HG03378 (cell line): Measurements from ENCODE around the gene CPTP.
A peak's percentile ranks its signal among the peaks of the same experiment; 100 is the strongest.

Source experiments
- ATAC-seq: cut with Tn5 transposase; IDR thresholded peaks from one replicate; pipeline ENCODE4 v1.9.1; 2021; ENCODE audit warnings: mild to moderate bottlenecking, moderate library complexity; ENCODE audit not compliant: unreplicated experiment

Gene CPTP

GRCh38 chr1:1317420-1317819, 7.2 kb upstream of the CPTP start:
- ATAC-seq: no peak

DNA sequence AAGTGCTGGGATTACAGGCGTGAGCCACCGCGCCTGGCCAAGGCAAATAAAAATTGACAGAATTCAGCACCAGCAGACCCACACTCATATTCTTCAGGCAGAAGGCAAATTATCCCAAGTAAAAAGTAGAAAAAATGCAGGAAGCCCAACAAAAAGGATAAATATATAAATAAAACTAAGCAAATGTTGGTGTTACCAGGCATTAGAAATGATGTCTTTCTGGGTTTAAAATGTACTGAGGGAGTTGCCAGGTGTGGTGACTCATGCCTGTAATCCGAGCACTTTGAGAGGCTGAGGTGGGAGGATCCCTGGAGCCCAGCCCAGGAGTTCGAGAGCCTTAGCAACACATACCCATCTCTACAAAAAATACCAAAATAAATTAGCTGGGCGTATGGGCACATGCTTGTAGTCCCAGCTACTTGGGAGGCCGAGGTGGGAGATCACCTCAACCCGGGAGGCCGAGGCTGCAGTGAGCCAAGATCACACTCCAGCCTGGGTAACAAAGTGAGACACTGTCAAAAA, 6.4 kb upstream of the CPTP start:
- no peak for ATAC-seq

GRCh38 chr1:1318777-1319645, 5.6 kb upstream of the CPTP start:
- no peak for ATAC-seq

DNA sequence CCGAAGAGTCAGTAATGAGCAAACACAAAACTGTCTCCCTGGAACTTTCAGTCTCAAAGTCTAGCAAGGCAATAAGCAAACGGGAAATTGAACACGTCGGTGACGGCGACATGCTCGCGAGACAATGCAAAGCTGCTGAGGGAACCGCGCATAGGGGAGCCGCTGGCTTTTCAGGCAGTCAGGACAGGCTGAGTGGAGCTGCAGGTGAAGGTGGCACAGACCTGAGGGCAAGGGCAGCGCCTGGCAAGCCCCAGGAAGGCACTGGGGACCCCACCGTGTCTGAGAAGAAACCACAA, 5.0 kb upstream of the CPTP start:
- no peak for ATAC-seq

- no peak for ATAC-seq
Measured at GRCh38 chr1:1320666-1321448, 3.7 kb upstream of the CPTP start.

- no peak for ATAC-seq
Measured at GRCh38 chr1:1321477-1321876, 3.1 kb upstream of the CPTP start.

GRCh38 chr1:1322418-1322817, 2.2 kb upstream of the CPTP start:
- no peak for ATAC-seq

DNA sequence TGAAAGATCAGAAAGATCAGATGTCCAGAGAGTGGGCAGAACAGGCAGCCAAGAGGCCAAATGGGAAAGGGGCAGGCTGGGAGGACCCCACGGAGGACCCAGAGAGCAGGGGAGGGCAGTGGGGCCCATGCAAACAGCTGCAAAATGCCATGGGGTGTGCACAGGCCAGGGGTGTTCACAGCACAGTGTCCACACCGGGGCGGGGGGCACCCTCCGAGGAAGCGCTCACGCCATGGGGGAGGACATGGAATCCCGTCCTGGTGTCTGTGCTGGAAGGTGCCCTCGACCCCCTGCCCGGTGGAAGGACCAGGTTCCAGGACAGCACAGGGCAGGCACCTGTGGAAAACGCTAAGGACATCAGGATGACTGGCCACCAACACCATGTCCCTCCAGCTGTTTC, 1.6 kb upstream of the CPTP start:
- no peak for ATAC-seq

- peak; percentile 21 for ATAC-seq
Measured at GRCh38 chr1:1324084-1324523, 498 bp upstream of the CPTP start.

DNA sequence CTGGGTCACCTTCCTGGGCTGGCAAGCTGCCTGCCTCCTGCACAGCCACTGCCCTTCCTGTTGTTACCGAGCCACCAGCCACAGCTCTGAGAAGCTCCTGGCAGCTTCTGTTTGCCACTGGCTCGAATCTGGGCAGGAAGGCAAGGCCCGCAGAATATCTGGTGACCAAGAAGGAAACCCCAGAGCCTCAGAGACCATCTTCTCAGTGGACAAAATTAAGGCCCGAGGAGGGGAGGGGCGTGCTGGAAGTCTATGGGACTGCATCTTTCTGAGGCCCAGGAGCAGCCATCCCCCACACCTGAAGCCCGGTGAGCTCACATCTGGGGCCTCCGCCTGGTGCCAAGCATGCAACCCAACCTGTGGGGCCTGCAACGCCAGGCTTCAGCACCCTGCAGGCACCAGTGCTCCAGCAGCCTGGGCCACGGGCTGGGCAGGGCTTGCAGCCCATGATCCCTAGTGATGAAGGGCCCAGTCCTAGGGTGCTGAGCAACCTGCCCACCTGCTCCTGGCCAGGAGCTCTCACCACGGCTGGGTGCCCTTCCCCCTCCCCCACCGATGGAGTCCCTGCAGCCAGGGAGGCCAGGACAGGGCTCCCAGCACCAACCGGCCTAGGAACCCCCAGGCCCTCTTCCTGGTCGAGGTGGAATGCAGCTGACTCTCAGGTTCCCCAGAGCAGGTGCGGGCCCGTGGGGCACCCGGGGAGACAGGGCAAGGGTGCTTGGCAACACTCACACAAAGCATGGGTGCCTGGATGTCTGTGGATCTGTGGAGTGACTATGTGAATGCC, 879 bp downstream of the CPTP start:
- ATAC-seq: no peak

DNA sequence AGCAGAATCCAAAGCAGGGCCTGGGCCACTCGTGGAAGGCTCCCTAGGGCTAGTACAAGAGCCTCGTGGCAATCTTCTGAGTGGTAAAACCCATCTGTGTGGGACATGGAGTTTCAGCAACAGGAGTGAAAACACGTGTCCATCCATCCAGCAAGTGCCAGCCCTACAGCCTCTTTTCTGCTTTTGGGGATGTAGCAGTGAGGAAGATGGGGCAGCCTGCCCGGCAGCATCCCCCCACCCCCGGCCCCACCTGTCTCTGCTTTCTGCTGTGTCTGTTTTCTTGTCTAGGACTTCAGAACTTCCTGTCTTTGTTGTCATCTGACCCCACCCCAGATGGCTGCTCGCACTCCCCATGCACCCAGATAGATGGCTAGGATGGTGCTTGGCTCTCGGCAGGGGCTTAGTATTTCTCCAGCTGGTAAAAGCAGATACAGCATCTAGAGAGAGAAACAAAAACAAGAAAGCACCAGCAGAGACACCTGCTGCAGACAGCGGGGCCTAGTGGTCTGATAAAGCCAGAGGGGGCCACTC, 1.5 kb downstream of the CPTP start:
- no peak for ATAC-seq

DNA sequence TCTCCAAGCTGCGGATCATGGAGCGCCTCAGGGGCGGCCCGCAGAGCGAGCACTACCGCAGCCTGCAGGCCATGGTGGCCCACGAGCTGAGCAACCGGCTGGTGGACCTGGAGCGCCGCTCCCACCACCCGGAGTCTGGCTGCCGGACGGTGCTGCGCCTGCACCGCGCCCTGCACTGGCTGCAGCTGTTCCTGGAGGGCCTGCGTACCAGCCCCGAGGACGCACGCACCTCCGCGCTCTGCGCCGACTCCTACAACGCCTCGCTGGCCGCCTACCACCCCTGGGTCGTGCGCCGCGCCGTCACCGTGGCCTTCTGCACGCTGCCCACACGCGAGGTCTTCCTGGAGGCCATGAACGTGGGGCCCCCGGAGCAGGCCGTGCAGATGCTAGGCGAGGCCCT, 2.7 kb downstream of the CPTP start:
- ATAC-seq: no peak

DNA sequence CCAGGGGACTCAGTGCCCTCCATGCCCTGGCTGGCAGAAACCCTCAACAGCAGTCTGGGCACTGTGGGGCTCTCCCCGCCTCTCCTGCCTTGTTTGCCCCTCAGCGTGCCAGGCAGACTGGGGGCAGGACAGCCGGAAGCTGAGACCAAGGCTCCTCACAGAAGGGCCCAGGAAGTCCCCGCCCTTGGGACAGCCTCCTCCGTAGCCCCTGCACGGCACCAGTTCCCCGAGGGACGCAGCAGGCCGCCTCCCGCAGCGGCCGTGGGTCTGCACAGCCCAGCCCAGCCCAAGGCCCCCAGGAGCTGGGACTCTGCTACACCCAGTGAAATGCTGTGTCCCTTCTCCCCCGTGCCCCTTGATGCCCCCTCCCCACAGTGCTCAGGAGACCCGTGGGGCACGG, 3.7 kb downstream of the CPTP start:
- no peak for ATAC-seq

DNA sequence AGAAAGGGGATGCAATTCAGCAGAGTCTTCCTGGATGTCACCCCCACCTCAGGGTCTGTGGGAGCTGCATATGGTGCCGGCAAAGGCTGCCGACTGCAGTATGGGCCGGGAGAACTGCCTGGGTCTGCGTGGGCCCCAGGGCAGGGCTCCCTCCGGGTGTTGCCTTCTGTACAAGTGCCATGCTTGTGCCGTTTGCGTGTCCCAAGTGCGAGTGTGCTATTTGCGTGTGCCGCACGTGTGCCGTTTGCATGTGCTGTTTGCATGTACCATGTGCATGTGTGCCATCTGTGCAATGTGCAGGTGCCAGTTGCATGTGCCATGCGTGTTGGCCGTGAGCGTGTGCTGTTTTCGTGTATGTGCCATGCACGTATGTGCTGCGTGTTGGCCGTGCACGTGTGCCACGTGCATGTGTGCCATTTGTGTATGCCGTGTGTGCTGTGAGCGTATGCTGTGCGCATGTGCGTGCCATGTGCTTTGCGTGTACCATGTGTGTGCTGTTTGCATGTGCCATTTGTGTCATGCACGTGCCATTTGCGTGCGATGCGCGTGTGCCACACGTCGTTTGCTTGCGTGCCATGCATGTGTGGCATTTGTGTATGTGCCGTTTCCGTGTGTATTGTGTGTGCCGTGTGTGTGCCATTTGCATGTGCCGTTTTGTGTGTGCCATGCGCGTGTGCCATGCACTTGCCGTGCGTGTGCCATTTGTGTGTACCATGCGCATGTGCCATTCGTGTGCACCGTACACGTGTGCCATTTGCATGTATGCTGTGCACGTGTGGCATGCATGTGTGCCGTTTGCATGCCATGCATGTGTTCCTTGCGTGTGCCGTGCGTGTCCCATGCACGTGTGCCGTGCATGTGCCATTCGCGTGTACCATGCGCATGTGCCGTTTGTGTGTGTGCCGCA, 5.0 kb downstream of the CPTP start:
- ATAC-seq: no peak

DNA sequence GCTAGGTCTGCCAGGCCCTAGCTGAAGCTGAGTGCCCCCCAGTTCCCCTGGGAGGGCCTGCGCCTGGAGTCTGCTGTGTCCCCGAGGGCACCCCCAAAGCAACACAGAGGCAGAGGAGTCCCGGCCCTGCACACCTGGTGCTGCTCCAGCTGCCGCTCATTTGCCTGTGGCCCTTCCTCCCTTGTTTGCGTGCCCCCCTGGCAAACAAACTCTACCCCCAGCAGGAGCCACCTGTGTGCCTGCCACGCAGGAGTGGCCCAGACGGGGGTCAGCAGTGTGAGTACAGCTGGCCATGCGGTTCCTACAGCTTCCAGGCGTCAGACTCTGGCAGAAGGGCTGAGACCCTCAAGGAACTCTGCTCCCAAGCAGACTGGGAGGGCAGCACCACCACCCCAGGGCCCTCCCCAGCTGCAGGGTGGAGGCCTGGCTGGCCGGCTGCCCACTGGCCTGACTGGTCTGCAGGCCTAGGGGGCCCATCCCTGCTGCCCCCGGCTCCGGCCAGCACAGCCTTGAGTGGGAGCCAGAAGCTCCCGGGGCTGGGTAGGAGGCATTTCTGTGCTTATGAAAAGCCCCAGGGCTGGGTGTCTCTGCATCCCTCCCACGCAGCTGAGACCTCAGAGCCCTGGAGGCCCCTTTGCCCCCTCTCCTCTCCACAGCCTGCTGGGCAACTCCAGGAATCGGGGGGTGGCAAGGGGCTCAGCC, 5.9 kb downstream of the CPTP start:
- no peak for ATAC-seq

DNA sequence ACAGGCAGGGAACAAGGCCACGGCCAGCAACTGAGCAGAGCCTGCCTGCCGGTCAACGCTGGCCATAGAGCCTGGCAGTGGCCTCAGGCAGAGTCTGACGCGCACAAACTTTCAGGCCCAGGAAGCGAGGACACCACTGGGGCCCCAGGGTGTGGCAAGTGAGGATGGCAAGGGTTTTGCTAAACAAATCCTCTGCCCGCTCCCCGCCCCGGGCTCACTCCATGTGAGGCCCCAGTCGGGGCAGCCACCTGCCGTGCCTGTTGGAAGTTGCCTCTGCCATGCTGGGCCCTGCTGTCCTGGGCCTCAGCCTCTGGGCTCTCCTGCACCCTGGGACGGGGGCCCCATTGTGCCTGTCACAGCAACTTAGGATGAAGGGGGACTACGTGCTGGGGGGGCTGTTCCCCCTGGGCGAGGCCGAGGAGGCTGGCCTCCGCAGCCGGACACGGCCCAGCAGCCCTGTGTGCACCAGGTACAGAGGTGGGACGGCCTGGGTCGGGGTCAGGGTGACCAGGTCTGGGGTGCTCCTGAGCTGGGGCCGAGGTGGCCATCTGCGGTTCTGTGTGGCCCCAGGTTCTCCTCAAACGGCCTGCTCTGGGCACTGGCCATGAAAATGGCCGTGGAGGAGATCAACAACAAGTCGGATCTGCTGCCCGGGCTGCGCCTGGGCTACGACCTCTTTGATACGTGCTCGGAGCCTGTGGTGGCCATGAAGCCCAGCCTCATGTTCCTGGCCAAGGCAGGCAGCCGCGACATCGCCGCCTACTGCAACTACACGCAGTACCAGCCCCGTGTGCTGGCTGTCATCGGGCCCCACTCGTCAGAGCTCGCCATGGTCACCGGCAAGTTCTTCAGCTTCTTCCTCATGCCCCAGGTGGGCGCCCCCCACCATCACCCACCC, 6.7 kb downstream of the CPTP start, which contains the start of gene TAS1R3:
Gene TAS1R3, plus strand, starts transcription at position 213 of the 898 bp plus-strand sequence. Its CDS starts 66 bp downstream, at position 279.
- no peak for ATAC-seq

DNA sequence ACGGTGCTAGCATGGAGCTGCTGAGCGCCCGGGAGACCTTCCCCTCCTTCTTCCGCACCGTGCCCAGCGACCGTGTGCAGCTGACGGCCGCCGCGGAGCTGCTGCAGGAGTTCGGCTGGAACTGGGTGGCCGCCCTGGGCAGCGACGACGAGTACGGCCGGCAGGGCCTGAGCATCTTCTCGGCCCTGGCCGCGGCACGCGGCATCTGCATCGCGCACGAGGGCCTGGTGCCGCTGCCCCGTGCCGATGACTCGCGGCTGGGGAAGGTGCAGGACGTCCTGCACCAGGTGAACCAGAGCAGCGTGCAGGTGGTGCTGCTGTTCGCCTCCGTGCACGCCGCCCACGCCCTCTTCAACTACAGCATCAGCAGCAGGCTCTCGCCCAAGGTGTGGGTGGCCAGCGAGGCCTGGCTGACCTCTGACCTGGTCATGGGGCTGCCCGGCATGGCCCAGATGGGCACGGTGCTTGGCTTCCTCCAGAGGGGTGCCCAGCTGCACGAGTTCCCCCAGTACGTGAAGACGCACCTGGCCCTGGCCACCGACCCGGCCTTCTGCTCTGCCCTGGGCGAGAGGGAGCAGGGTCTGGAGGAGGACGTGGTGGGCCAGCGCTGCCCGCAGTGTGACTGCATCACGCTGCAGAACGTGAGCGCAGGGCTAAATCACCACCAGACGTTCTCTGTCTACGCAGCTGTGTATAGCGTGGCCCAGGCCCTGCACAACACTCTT, 7.6 kb downstream of the CPTP start:
- ATAC-seq: no peak
